H9 (cell line): ENCODE results near the gene PLPP1. TPM values are rescaled to one million over a fixed set of nuclear protein-coding genes. Genes with fewer than 3 reads are reported as not detected.

Experiments
- DNase-seq: peaks from one replicate; pipeline ENCODE4 v3.0.0-alpha.2; 2017
- H2AFZ ChIP-seq: one replicate; pipeline ENCODE4 v1.6.1; 2013; ENCODE audit warnings: mild to moderate bottlenecking, low read length, control low read depth, moderate library complexity
- H2AK5ac ChIP-seq: 2 replicates; pipeline ENCODE4 v1.6.1; 2013; ENCODE audit warnings: low read length, control low read depth, mixed read lengths; ENCODE audit not compliant: insufficient read length
- H2BK120ac ChIP-seq: one replicate; pipeline ENCODE4 v1.6.1; 2013; ENCODE audit warnings: low read depth, mild to moderate bottlenecking, low read length, control low read depth, inconsistent platforms; ENCODE audit not compliant: poor library complexity, severe bottlenecking
- H2BK12ac ChIP-seq: 2 replicates; pipeline ENCODE4 v1.6.1; 2013; ENCODE audit warnings: low read length, control low read depth, mixed read lengths, low read depth; ENCODE audit not compliant: insufficient read length
- H2BK15ac ChIP-seq: 2 replicates; pipeline ENCODE4 v1.6.1; 2013; ENCODE audit warnings: low read depth, low read length, control low read depth
- H2BK20ac ChIP-seq: one replicate; pipeline ENCODE4 v1.6.1; 2013; ENCODE audit warnings: low read depth, mild to moderate bottlenecking, low read length, control low read depth, inconsistent platforms; ENCODE audit not compliant: poor library complexity, severe bottlenecking
- H2BK5ac ChIP-seq: 2 replicates; pipeline ENCODE4 v1.6.1; 2013; ENCODE audit warnings: low read length, control low read depth, mixed read lengths; ENCODE audit not compliant: insufficient read length
- H3K14ac ChIP-seq: 2 replicates; pipeline ENCODE4 v1.6.1; 2013; ENCODE audit warnings: low read length, control low read depth; ENCODE audit not compliant: insufficient read depth
- H3K18ac ChIP-seq: 2 replicates; pipeline ENCODE4 v1.6.1; 2013; ENCODE audit warnings: low read depth, mild to moderate bottlenecking, mixed read lengths, low read length, control low read depth; ENCODE audit not compliant: insufficient read length
- H3K23ac ChIP-seq: 2 replicates; pipeline ENCODE4 v1.6.1; 2013; ENCODE audit warnings: low read length, control low read depth, mixed read lengths, low read depth; ENCODE audit not compliant: insufficient read length
- H3K23me2 ChIP-seq: 2 replicates; pipeline ENCODE4 v1.6.1; 2013; ENCODE audit warnings: low read depth, mild to moderate bottlenecking, mixed read lengths, low read length, control low read depth; ENCODE audit not compliant: insufficient read length, poor library complexity, severe bottlenecking
- H3K27ac ChIP-seq: 2 replicates; pipeline ENCODE4 v1.5.1; 2013; ENCODE audit warnings: low read length, control low read depth, mixed read lengths, low read depth; ENCODE audit not compliant: insufficient read length
- H3K27me3 ChIP-seq: 2 replicates; pipeline ENCODE4 v1.6.1; 2013; ENCODE audit warnings: low read length, control low read depth, inconsistent platforms; ENCODE audit not compliant: insufficient read depth
- H3K4ac ChIP-seq: 2 replicates; pipeline ENCODE4 v1.6.1; 2013; ENCODE audit warnings: low read depth, mild to moderate bottlenecking, control low read depth, inconsistent platforms, low read length, moderate library complexity
- H3K4me1 ChIP-seq: 2 replicates; pipeline ENCODE4 v1.6.1; 2013; ENCODE audit warnings: low read length, control low read depth, inconsistent platforms; ENCODE audit not compliant: insufficient read depth
- H3K4me2 ChIP-seq: 2 replicates; pipeline ENCODE4 v1.6.1; 2013; ENCODE audit warnings: low read length, control low read depth, mixed read lengths; ENCODE audit not compliant: insufficient read length, insufficient read depth
- H3K56ac ChIP-seq: 2 replicates; pipeline ENCODE4 v1.6.1; 2013; ENCODE audit warnings: low read depth, mild to moderate bottlenecking, mixed read lengths, low read length, control low read depth; ENCODE audit not compliant: insufficient read length
- H3K79me1 ChIP-seq: 2 replicates; pipeline ENCODE4 v1.6.1; 2013; ENCODE audit warnings: low read depth, mild to moderate bottlenecking, moderate library complexity, low read length, control low read depth, inconsistent platforms; ENCODE audit not compliant: insufficient read depth, poor library complexity, severe bottlenecking
- H3K79me2 ChIP-seq: 2 replicates; pipeline ENCODE4 v1.6.1; 2013; ENCODE audit warnings: low read length, control low read depth, inconsistent platforms; ENCODE audit not compliant: insufficient read depth
- H3K9ac ChIP-seq: 2 replicates; pipeline ENCODE4 v1.6.1; 2013; ENCODE audit warnings: low read length, control low read depth, mixed read lengths; ENCODE audit not compliant: insufficient read length; ENCODE audit errors: extremely low read depth
- H3K9me3 ChIP-seq: one replicate; pipeline ENCODE4 v1.6.1; 2013; ENCODE audit warnings: low read depth, low read length, inconsistent platforms; ENCODE audit not compliant: control insufficient read depth
- H3T11ph ChIP-seq: one replicate; pipeline ENCODE4 v1.6.1; 2013; ENCODE audit warnings: mild to moderate bottlenecking, low read length, control low read depth, inconsistent platforms
- H4K20me1 ChIP-seq: one replicate; pipeline ENCODE4 v1.6.1; 2013; ENCODE audit not compliant: control insufficient read depth, insufficient read length, insufficient read depth
- H4K5ac ChIP-seq: 2 replicates; pipeline ENCODE4 v1.6.1; 2013; ENCODE audit warnings: low read depth, mild to moderate bottlenecking, mixed read lengths, low read length, control low read depth; ENCODE audit not compliant: insufficient read length
- H4K8ac ChIP-seq: replicated peaks from 2 replicates; pipeline ENCODE4 v1.6.1; 2013; ENCODE audit warnings: low read length, control low read depth, mixed read lengths, low read depth; ENCODE audit not compliant: insufficient read length
- H4K91ac ChIP-seq: 2 replicates; pipeline ENCODE4 v1.6.1; 2013; ENCODE audit warnings: low read depth, mild to moderate bottlenecking, moderate library complexity, mixed read lengths, low read length, control low read depth; ENCODE audit not compliant: insufficient read length
- H3K27ac Mint-ChIP-seq, 3 experiments: 2 replicates in 2 of 3; 3 replicates in 1 of 3; pipeline ENCODE4 v1.8.0; 2020 to 2021; ENCODE audit warnings: mixed read lengths in 3 of 3, mild to moderate bottlenecking in 1 of 3, moderate library complexity in 1 of 3
- H3K27me3 Mint-ChIP-seq: 2 replicates; pipeline ENCODE4 v1.8.0; 2021; ENCODE audit warnings: low read depth, mild to moderate bottlenecking, moderate library complexity, mixed read lengths
- H3K36me3 Mint-ChIP-seq, 3 experiments: 2 replicates in 2 of 3; 3 replicates in 1 of 3; pipeline ENCODE4 v1.8.0; 2020 to 2021; ENCODE audit warnings: low read depth in 3 of 3, mixed read lengths in 3 of 3; ENCODE audit not compliant: insufficient read depth in 1 of 3
- H3K4me1 Mint-ChIP-seq, 2 experiments: 2 replicates each; pipeline ENCODE4 v1.8.0; 2020; ENCODE audit warnings: mixed read lengths in 2 of 2
- H3K4me3 Mint-ChIP-seq, 2 experiments: 2 replicates in 1 of 2; 3 replicates in 1 of 2; pipeline ENCODE4 v1.8.0; 2020 to 2021; ENCODE audit warnings: mild to moderate bottlenecking in 2 of 2, mixed read lengths in 2 of 2, moderate library complexity in 1 of 2
- H3K9me3 Mint-ChIP-seq, 2 experiments: 2 replicates in 1 of 2; 3 replicates in 1 of 2; pipeline ENCODE4 v1.8.0; 2020; ENCODE audit warnings: mild to moderate bottlenecking in 2 of 2, mixed read lengths in 2 of 2, moderate library complexity in 1 of 2
- CTCF ChIP-seq: fragments of 200-600 bp; sonication (generic); conservative IDR thresholded peaks from 3 replicates; pipeline ENCODE4 v1.8.0; 2021; ENCODE audit warnings: antibody characterized with exemption, mild to moderate bottlenecking
- WGBS: extraction: QIAGEN DNeasy Blood & Tissue Kit; methylation state at CpG from one replicate; pipeline ENCODE4 v1.1.7; 2013; ENCODE audit warnings: missing lambda C conversion rate, low lambda C conversion rate, mixed read lengths; ENCODE audit not compliant: insufficient read length; ENCODE audit errors: extremely low coverage; 5-methylcytosine and 5-hydroxymethylcytosine counted together
- total RNA-seq: library from RNA; stranded (reverse); gene quantifications from 2 replicates; pipeline ENCODE4 v1.2.1, GENCODE V29; 2021

PLPP1 gene
- total RNA-seq, 1 experiment from 2014 or later = 85.9 TPM

DNA sequence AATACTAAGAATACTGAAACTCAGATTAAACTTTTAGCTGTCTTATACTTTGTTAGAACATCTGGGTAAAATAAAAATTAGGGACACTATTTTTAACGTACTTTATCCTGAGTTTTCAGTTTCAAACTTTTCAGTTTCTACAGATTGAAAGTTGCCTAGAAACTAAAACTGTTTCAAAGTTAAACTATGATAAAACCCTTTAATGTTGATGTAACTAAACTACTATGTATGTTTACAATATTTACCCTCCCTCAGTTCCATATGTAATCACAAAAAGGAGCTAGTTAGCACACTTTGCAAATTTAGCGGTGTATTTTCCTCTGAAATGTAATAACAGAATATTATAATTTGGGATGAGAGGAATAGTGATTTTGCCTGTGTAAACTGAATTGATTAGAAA is 121.1 kb downstream of the PLPP1 start:
- no peak overlapping the region for H3K56ac ChIP-seq
- H4K20me1 ChIP-seq = no peaks in the 10 kb centered on the region
- H2BK120ac ChIP-seq = no peak overlapping the region
- no peak overlapping the region for H3K27ac ChIP-seq
- H2AK5ac ChIP-seq = no peak overlapping the region
- H3K4me2 ChIP-seq = no peak overlapping the region
- WGBS = no CpG with 5 or more reads among the region's 2 CpGs
- no peak overlapping the region for H3K14ac ChIP-seq
- Mint-ChIP-seq H3K27ac (no peak overlapping the region), H3K36me3 (peaks cover 11 to 44% (median 39%) of the 10 kb centered on the region in 3 experiments; a peak in 6 of 7 replicates), H3K27me3 (no peaks in the 10 kb centered on the region), H3K4me1 (no peaks in the 10 kb centered on the region), H3K9me3 (no peaks in the 10 kb centered on the region), H3K4me3 (no peak overlapping the region)
- H3K4me1 ChIP-seq = no peaks in the 10 kb centered on the region
- H3K9ac ChIP-seq = no peak overlapping the region
- no peaks in the 10 kb centered on the region for H3K9me3 ChIP-seq
- no peak overlapping the region for H3T11ph ChIP-seq
- no peak overlapping the region for H2BK12ac ChIP-seq
- no peaks in the 10 kb centered on the region for H3K79me1 ChIP-seq
- H3K18ac ChIP-seq = no peak overlapping the region
- no peak overlapping the region for H4K5ac ChIP-seq
- no peak overlapping the region for H4K8ac ChIP-seq
- no peak overlapping the region for H2AFZ ChIP-seq
- H3K27me3 ChIP-seq = no peaks in the 10 kb centered on the region
- no peak overlapping the region for H2BK15ac ChIP-seq
- H3K79me2 ChIP-seq = no peaks in the 10 kb centered on the region
- H3K4ac ChIP-seq = no peak overlapping the region
- no peak overlapping the region for H3K23ac ChIP-seq
- DNase-seq = no peak
- no peak overlapping the region for H2BK5ac ChIP-seq
- H2BK20ac ChIP-seq = no peak overlapping the region
- H4K91ac ChIP-seq = no peak overlapping the region
- no peaks in the 10 kb centered on the region for H3K23me2 ChIP-seq
- TF ChIP-seq CTCF = no peak
